Measurements from ENCODE around the gene CTBP1.

DNA sequence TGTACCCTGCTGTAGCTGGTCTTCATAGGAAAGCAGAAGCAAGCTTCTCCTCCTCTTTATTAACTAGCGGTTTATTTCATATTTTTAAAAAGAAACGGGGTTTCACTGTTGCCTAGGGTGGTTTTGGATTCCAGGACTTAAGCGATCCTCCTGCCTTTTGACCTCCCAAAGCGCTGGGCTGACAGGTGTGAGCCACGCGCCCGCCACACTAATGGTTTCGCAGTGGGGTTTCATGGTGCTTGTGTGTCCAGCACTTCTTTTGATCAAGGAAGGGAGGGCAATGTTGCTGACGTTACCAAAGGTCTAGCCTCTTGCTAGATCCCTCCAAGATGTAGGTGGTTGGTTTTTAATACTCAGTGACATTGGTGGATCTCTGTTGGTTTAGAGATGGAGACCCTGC lies 42.2 kb upstream of the CTBP1 start:
- TF ChIP-seq TAF1 (IDR thresholded peaks at IDR 0.05; ENCODE audit: low read depth, low read length), result no peak
- no peak for TF ChIP-seq POLR2A (IDR thresholded peaks at IDR 0.05; ENCODE audit: low read depth, low read length)
- TF ChIP-seq POLR2AphosphoS5 (IDR thresholded peaks at IDR 0.05; ENCODE audit: low read depth, low read length), result no peak
- TF ChIP-seq SPI1 (IDR thresholded peaks at IDR 0.05; ENCODE audit: low read depth, low read length), result no peak

All from GM12891 (cell line).